ENCODE measurements around the gene KLHDC8B.

DNA sequence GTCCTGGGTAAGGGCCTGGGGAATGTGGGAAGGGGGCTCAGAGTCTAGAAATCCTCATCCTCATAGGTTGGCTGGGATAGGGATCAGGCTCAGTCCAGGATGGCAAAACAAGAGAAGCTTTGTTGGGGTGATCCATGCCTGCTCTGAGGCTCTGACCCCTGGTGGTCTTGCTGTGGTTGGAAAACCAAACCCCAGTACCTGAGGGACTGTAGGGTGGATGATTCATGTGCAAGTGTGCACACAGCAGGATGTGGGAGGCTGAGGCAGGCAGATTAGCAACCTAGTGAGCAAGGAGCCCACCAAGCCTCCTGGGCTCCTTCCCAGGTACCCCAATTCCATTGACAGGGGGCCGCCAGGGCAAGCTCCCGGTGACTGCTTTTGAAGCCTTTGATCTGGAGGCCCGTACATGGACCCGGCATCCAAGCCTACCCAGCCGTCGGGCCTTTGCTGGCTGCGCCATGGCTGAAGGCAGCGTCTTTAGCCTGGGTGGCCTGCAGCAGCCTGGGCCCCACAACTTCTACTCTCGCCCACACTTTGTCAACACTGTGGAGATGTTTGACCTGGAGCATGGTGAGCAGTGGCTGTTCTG is 3.1 kb downstream of the KLHDC8B start:
- TF ChIP-seq CTCF (IDR thresholded peaks at IDR 0.05) (no peak), POLR2A (IDR thresholded peaks at IDR 0.05; ENCODE audit: low read depth) (no peak), POLR2AphosphoS5 (IDR thresholded peaks at IDR 0.05) (no peak)
